Activated T-cell treated with anti-CD3 and anti-CD28 coated beads, Interleukin-2, amount 50 U/mL, for 48 hours (primary cell): ENCODE data around the gene KDELR3.

Experiments
- DNase-seq, 2 experiments: peaks; one replicate each; pipeline ENCODE4 v3.0.0-alpha.2; 2020

The KDELR3 gene

GRCh38 chr22:38484244-38484643, 16.3 kb downstream of the KDELR3 start:
- no peak for DNase-seq

DNA sequence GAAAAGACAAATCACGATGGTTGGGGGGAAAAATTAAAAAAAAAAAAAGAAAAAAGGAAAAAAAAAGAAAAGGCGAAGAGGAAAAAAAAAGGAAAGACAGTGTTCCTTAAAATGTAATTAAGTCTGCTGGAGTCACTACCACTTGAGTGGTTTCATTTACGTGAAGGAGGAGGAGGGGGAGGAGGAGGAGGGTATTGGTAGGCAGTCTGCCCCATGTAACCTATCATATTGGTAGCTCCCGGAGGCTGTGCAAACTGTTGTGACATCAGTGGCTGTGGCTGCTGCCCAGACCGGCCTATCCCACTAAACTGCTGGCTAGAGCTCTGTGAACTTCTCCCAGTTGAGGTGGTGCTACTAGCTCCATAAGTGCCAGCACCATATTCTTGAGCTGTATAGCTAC, 17.9 kb downstream of the KDELR3 start:
- no peak for DNase-seq

DNA sequence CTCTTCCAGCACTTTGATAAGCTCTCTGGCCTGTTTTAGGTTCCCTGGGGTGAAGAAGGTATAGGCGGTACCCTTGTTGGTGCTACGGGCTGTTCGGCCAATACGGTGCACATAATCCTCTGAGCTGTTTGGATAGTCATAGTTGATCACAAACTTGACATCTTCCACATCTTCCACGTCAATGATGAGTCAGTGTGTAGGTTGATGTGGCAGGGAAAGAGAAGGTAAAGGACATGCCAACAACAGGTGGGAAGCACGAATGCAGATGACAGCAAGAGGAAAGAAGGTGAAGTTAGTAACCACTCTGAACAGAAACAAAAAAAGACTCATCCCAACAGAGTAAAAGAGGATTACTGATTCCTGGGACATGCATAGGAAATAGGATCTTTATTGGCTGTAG, 20.1 kb downstream of the KDELR3 start:
- no peak for DNase-seq

- DNase-seq = no peak
These were observed 21.2 kb downstream of the KDELR3 start for GRCh38 chr22:38489142-38489541.

- DNase-seq = no peak
These were observed 21.8 kb downstream of the KDELR3 start for GRCh38 chr22:38489561-38490145.

DNA sequence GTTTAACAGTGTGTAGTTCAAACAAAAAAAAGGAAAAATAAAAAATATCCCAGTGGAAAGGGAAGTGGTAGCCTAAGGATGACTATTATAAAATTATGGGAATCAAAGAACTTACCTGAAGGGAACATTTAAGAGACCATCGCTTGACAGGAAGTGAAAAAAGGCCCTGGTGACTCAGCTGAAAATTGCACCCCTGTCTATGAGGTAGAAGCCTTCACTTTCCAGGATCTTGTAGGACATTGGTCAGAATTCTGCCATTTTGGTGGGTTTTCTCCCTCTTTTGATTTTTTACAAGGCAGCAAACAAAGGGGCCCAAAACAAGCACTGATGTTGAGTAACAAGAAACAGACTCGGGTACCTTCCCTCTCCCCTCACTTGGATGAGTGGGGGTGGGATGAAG, 22.6 kb downstream of the KDELR3 start:
- DNase-seq = no peak

GRCh38 chr22:38490915-38491314, 23.0 kb downstream of the KDELR3 start:
- DNase-seq = no peak

DNA sequence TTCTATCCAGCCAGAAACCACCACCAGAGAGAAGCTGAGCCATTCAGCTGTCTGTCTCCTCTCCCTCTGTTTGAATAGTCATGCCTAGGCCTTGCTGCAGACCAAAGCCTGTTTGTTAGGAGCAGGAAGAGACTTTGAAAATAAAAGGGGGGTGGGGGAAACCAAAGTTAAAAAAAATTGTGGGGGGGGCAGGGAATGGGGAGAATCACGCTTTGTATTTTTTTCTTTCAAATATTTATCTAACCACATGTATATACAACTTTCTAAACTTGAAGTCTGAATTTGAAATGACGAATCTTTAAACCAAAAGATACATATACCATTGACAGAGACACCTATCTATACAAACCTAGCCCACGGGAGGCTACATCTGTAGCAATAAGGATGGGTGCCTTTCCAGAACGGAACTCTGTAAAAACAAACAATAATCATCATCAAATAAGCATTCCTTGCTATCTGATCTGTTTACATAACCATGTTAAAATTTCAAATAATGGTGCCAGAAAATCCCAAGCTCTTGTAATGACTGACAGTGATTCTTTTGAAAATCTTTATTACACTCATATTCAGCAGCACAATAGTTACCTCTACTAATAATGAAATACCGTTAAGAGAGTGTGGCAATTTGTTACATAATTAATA, 23.9 kb downstream of the KDELR3 start:
- no peak for DNase-seq

DNA sequence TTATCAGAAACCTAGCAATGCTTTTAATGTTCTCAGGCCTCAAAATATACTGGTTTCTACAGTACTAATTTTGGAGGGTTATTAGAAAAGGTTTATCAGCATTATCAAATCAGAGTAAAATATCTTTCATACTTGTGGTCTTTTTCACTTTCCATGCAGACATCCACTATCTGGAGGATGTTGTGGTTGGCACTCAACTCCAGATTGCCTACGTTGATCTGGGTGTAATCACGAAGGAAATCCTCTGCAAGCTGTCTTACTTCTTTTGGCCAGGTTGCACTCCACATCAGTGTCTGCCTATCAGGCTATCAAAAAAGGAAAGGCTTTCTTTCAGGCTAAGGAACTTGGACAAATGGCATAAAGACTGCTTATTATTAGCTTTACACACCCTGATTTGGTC, 26.6 kb downstream of the KDELR3 start:
- DNase-seq = no peak

- no peak for DNase-seq
These were observed 27.0 kb downstream of the KDELR3 start for GRCh38 chr22:38494939-38495338.

GRCh38 chr22:38497869-38498268, 30.0 kb downstream of the KDELR3 start:
- no peak for DNase-seq

- DNase-seq = no peak
These were observed 34.1 kb downstream of the KDELR3 start for GRCh38 chr22:38501797-38502672.

- DNase-seq = no peak
These were observed 35.1 kb downstream of the KDELR3 start for GRCh38 chr22:38503021-38503420.

- peak; percentile 73 to 77 for DNase-seq
These were observed 37.0 kb downstream of the KDELR3 start for GRCh38 chr22:38504731-38505540.

DNA sequence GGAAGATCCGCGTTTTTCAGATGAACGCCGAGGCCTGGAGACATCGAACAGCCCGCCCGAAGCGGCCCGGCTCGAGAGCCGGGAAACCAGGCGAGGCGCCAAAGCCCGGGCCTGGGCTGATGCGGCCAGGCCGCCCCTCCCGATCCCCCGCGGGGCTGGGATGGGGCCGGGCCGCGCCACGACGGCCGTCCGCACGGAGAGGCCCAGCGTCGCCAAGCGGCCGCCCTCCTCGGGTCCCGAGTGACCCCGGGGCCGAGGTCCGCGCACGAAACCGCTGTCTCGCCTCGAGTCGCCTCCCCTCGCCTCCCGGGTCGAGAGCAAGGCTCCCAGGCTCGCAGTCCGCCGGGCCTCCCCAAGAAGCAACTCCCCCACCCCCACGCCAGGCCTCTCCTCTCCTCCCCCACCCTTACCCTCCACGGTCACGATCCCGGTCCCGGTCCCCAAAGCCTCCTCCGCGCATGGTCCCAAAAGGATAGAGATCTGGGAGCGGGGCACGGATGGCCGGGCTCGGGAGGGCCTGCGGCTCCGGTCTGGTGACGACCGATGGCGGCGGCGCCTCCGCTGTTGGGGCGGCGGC, 37.7 kb downstream of the KDELR3 start:
- DNase-seq = no peak

DNA sequence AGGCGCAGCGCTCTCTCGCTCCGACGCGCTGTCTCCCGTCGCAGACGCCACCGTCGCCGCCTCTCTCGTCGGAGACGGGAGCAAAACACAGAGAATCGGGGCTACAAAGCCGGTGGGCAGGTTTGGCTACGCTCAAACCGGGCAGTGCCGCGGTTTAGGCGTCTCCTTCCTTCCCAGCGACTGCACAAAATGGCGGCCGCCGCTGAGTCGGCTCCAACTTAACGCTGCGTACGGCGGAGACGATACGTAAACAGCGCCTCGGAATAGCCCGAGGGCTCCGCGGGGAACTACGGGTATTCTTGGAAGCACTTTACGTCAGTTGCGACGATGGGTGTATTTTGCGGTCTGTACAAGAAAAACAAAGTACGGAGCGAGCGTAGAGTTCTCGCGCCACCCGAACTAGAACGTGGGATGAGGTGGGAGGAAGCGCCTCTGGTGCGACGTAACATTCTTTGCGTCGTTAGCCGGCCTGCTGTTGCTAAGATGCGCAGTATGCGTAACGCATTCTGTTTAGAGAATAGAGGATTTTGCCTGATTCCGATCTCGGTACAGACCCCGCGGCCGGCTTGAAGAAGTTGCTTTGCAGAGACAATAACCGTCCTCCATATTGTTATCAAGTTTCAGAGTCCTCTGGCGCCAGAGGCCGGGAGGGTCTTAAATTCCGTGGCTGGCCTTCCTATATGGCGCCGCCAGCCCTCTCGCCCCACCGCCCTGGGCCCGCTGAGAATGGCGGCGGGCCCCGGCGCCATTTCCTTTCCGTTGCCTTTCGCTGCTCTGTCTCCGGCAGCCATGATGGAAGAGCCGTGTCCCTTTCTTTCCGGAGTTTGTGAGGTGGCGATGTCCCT, 38.4 kb downstream of the KDELR3 start, which contains the start of gene DDX17:
Gene DDX17, minus strand, starts transcription at position 194 of the 845 bp plus-strand sequence.
- peak; percentile 97 to 98 for DNase-seq

DNA sequence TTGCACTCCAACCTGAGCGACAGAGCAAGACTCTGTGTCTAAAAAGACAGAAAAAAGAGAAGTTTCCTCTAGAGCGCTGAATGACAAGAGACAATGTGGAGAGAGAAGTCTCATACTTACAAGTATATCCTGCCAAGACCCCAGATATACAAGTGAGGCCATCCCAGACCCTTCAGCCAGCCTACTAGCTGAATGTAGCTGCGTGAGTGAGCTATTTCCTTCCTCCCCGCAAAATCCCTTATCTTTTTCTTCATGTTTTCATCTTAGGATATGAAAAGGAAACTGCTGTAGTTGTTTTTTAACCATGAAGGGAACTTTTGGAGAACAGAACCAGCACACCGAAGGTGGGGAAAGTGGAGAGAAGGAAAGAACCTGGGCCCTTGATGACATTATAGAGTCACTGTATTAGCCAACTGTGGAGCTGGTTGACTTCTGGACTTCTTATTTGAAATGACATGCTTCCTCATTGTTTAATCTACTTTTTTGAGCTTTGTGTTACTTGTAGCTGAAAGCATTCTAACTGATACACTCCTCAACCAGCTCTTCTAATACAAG, 42.6 kb downstream of the KDELR3 start:
- DNase-seq = no peak

DNA sequence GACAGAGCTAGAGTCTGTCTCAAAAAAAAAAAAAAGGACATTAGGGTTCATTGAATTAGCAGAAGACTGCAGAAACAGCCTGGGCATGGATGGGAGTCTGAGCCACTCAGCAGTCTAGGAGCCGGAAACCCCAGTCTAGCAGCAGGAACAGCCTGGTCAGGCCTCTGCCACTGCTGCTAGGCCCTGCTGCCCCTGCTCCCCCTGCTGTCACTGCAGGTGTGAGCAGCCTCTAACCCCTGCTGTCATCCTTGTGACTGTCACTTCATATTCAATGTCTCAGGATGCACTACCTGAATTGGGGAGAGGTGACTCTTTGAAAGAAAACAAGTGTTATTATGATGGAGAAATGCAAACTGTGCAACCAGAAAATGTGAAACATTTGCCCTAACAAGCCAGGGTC, 45.2 kb downstream of the KDELR3 start:
- peak in 1 of 2 experiments; percentile 50 for DNase-seq

DNA sequence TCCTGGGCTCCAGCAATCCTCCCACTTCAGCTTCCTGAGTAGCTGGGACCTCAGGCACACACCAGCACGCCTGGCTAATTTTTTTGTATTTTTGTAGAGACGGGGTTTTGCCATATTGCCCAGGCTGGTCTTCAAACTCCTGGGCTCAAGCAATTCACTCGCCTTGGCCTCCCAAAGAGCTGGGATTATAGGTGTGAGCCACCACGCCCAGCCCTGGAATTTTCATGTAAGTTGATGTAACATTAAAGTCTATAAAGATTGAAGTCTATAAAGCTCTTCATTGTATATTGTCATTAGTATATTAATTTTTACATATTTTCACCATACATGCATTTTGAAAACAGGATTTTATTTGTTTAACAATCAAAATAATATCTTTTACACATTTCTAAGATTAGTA, 50.7 kb downstream of the KDELR3 start:
- DNase-seq = no peak

- DNase-seq = no peak
These were observed 51.8 kb downstream of the KDELR3 start for GRCh38 chr22:38519453-38520250.
